K562 (cell line): ENCODE data around the gene STYX. TPM values are rescaled to one million over a fixed set of nuclear protein-coding genes. Genes with fewer than 3 reads are reported as not detected.

Experiments used
- ATAC-seq: fragments of 200-7000 bp; cut with Tn5 transposase; 3 replicates; pipeline ENCODE4 v1.9.1; 2020; ENCODE audit warnings: moderate library complexity
- BruUV-seq: library from RNA; stranded (reverse); fragments of 400-500 nt; replicated peaks from 2 replicates; lab custom pipeline; 2021; lab: Mats Ljungman, UMichigan
- CTCF ChIA-PET: fragments of 300-600 bp; formaldehyde crosslinking; extraction: SDS; loops from one replicate; lab custom pipeline; 2021; ENCODE audit warnings: low intra/inter-chr PET ratio; lab: Yijun Ruan, JAX
- POLR2A ChIA-PET: fragments of 300-600, 350-650 bp; sonication (Branson Sonifier 250); formaldehyde crosslinking; extraction: SDS; loops from one replicate; lab custom pipeline; 2021; ENCODE audit warnings: antibody characterized with exemption, inconsistent platforms; lab: Yijun Ruan, JAX
- DNase-seq, 4 experiments: peaks; one replicate each; pipeline versions ENCODE4 v3.0.0 to v3.0.0-alpha.2; 2011 to 2018; ENCODE audit warnings: low spot score in 3 of 4, mixed read lengths in 3 of 4; ENCODE audit errors: extremely low read depth in 1 of 4
- FAIRE-seq: peaks from 2 replicates; lab custom pipeline; 2011; peaks lifted over from hg19 to GRCh38; lab: Jason Lieb, UNC
- H2AFZ ChIP-seq: 2 replicates; pipeline ENCODE4 v1.6.0; 2011; ENCODE audit warnings: low read depth, low read length, control low read depth, inconsistent platforms
- H3K27ac ChIP-seq: fragments of 200-600 bp; 3 replicates; pipeline ENCODE4 v1.8.0; 2011; ENCODE audit warnings: low read depth, mild to moderate bottlenecking, control low read depth, inconsistent platforms, low read length, moderate library complexity, mixed read lengths; ENCODE audit errors: extremely low read depth
- H3K27me3 ChIP-seq, 2 experiments: fragments of 300-600 bp in 1 of 2; 2 replicates in 1 of 2; 3 replicates in 1 of 2; pipeline versions ENCODE4 v1.6.0 to v1.8.0; 2011; ENCODE audit warnings: inconsistent platforms in 2 of 2, low read length in 2 of 2, mild to moderate bottlenecking in 1 of 2, mixed read lengths in 1 of 2, moderate library complexity in 1 of 2; ENCODE audit not compliant: control insufficient read depth in 2 of 2, insufficient read depth in 2 of 2
- H3K36me3 ChIP-seq: fragments of 300-600 bp; 3 replicates; pipeline ENCODE4 v1.8.0; 2011; ENCODE audit warnings: mild to moderate bottlenecking, low read length, inconsistent platforms; ENCODE audit not compliant: control insufficient read depth, insufficient read depth
- H3K4me1 ChIP-seq, 2 experiments: fragments of 200-600 bp in 1 of 2; replicated peaks in 1 of 2; 2 replicates in 1 of 2; 3 replicates in 1 of 2; pipeline versions ENCODE4 v1.5.1 to v1.8.0; 2011; ENCODE audit warnings: inconsistent platforms in 2 of 2, low read length in 2 of 2, mild to moderate bottlenecking in 1 of 2, mixed read lengths in 1 of 2, moderate library complexity in 1 of 2; ENCODE audit not compliant: control insufficient read depth in 2 of 2, insufficient read depth in 2 of 2
- H3K4me2 ChIP-seq: 2 replicates; pipeline ENCODE4 v1.6.1; 2011; ENCODE audit warnings: low read length, control low read depth, inconsistent platforms, mixed read lengths; ENCODE audit not compliant: insufficient read depth
- H3K4me3 ChIP-seq: fragments of 200-600 bp; sonication (generic), shearing (Covaris generic); 2 replicates; pipeline ENCODE4 v1.5.1; 2016; ENCODE audit warnings: control low read depth, inconsistent platforms
- H3K79me2 ChIP-seq: fragments of 200-600 bp; 3 replicates; pipeline ENCODE4 v1.8.0; 2011; ENCODE audit warnings: low read length, inconsistent platforms; ENCODE audit not compliant: control insufficient read depth, insufficient read depth
- H3K9ac ChIP-seq, 2 experiments: 2 replicates each; pipeline versions ENCODE4 v1.6.0 to v1.6.1; 2011; ENCODE audit warnings: low read depth in 2 of 2, low read length in 2 of 2, control low read depth in 1 of 2, inconsistent platforms in 1 of 2, mild to moderate bottlenecking in 1 of 2, mixed read lengths in 1 of 2; ENCODE audit not compliant: insufficient read depth in 1 of 2
- H3K9me1 ChIP-seq: one replicate; pipeline ENCODE4 v1.6.0; 2011; ENCODE audit warnings: inconsistent platforms, mild to moderate bottlenecking, low read length, moderate library complexity; ENCODE audit not compliant: control insufficient read depth, insufficient read depth
- H3K9me3 ChIP-seq: replicated peaks from 2 replicates; pipeline ENCODE4 v1.5.1; 2011; ENCODE audit warnings: low read depth, low read length, inconsistent platforms; ENCODE audit not compliant: control insufficient read depth, insufficient read depth
- H4K20me1 ChIP-seq: replicated peaks from 2 replicates; pipeline ENCODE4 v1.6.1; 2011; ENCODE audit warnings: low read length, inconsistent platforms, mixed read lengths; ENCODE audit not compliant: control insufficient read depth, insufficient read depth
- FOXA1 ChIP-seq: fragments of 450-650 bp; IDR thresholded peaks from 2 replicates; pipeline ENCODE4 v1.6.1; 2016; ENCODE audit warnings: mild to moderate bottlenecking, borderline replicate concordance
- NCOA2 ChIP-seq, 2 experiments: fragments of 450-650 bp; IDR thresholded peaks; 2 replicates each; pipeline ENCODE4 v1.6.1; 2018; ENCODE audit warnings: mild to moderate bottlenecking in 2 of 2, moderate library complexity in 1 of 2; ENCODE audit not compliant: partially characterized antibody in 2 of 2
- TEAD4 ChIP-seq, 2 experiments: sonication (generic) in 1 of 2; formaldehyde crosslinking in 1 of 2; IDR thresholded peaks; 2 replicates each; pipeline versions ENCODE4 v1.6.1 to v1.8.0; 2012 to 2022; ENCODE audit warnings: borderline replicate concordance in 1 of 2, inconsistent platforms in 1 of 2, low read length in 1 of 2, mild to moderate bottlenecking in 1 of 2, missing genetic modification reagents in 1 of 2
- ZNF766 ChIP-seq: fragments of 200-800 bp; sonication (Bioruptor generic); conservative IDR thresholded peaks from 2 replicates; pipeline ENCODE4 v1.6.1; 2016; ENCODE audit warnings: missing genetic modification characterization, missing compliant biosample characterization
- WGBS: fragments of 100-300 bp; shearing (Covaris generic); methylation state at CpG from one replicate; pipeline ENCODE4 v1.1.6; 2016; ENCODE audit warnings: low coverage, mixed read lengths; ENCODE audit not compliant: insufficient coverage; ENCODE audit errors: missing lambda C conversion rate; 5-methylcytosine and 5-hydroxymethylcytosine counted together
- in situ Hi-C: fragments of 300-500 bp; cut with MboI; formaldehyde crosslinking; loops from 4 replicates; pipeline ENCODE4 v1.15.0; 2018; ENCODE audit warnings: inconsistent platforms, mixed read lengths
- intact Hi-C: fragments of 100-400 bp; cut with micrococcal nuclease; formaldehyde crosslinking; loops from 2 replicates; pipeline ENCODE4 v1.14.2; 2022
- polyA plus RNA-seq, 8 experiments: library from polyadenylated mRNA; depleted of rRNA in 4 of 8; stranded (reverse) in 5 of 8; unstranded in 3 of 8; fragments of >200 nt; fragmentation: Nextera tagmentation in 2 of 8; fragmentation: Illumina TruSeq in 1 of 8; extraction: Ambion mirVana in 2 of 8; extraction: Trizol in 1 of 8; gene quantifications; 2 replicates each; pipeline versions ENCODE4 v1.2.1 to v1.2.3, GENCODE V29; 2011 to 2014; ENCODE audit warnings: inconsistent platforms in 1 of 8, missing spikeins in 1 of 8
- total RNA-seq, 7 experiments: library from RNA; depleted of rRNA in 6 of 7; stranded (reverse); fragments of >200 nt in 6 of 7; fragmentation: Illumina TruSeq in 2 of 7; extraction: Trizol in 2 of 7; gene quantifications; 2 replicates each; pipeline versions ENCODE4 v1.2.1 to v1.2.3, GENCODE V29; 2011 to 2021; ENCODE audit warnings: low replicate concordance in 1 of 7
- TF ChIP-seq, protein P1 (sequence below): fragments of 250-450 bp; sonication (Bioruptor Pico); IDR thresholded peaks from 2 replicates; pipeline ENCODE4 v1.8.0; 2021; ENCODE audit warnings: borderline replicate concordance, mild to moderate bottlenecking, moderate library complexity; ENCODE audit not compliant: poor library complexity, severe bottlenecking

The STYX gene
- total and polyA plus RNA-seq, 9 of the 15 experiments (the other 6 are each of a cell fraction or from before 2014, with no cell fraction given) = 5.0 to 15.4 (median 10.6) TPM

DNA sequence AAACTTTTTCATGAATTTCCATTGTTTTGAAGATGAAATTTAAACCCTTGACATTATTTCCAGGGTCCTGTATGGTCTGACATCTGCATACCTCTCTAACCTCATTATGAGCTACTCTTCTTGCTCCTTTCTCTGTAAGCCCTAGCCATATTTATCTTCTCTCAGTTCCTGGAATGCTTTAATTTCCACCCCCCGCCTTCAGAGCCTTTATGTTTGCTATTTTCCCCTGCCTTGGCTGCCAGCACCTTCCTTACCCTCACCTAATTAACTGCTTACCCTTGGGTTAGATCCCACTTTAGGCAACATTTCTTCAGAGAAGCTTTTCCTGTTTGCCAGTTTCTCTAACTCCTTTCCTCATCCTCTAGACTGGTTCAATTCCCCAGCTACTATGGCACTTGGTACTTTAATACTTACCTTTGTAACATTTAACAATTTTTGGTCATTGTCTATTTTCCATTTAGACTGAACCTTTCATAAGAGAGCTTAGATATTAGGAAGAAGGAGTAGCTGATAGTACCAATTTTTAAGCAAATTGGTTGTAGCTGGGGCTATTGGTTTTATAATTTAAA lies 6.0 kb downstream of the STYX start:
- in situ Hi-C loops = no loop called here
- intact Hi-C loops = no loop called here
- peaks cover 24% of the 10 kb centered on the region; the same call in 1 of the 3 replicates for H3K36me3 ChIP-seq
- 10% methylated on average over 1 of the region's 1 CpG for WGBS
- H3K9me1 ChIP-seq = no peaks in the 10 kb centered on the region
- peaks cover 8 to 14% of the 10 kb centered on the region in 2 experiments; a peak in 4 of 5 replicates for H3K4me1 ChIP-seq
- no peaks in the 10 kb centered on the region for H4K20me1 ChIP-seq
- DNase-seq = peak in 2 of 4 experiments; percentile 18 to 41
- TF ChIP-seq, protein P1, sequence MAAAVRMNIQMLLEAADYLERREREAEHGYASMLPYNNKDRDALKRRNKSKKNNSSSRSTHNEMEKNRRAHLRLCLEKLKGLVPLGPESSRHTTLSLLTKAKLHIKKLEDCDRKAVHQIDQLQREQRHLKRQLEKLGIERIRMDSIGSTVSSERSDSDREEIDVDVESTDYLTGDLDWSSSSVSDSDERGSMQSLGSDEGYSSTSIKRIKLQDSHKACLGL = no peak
- TF ChIP-seq NCOA2 (IDR thresholded peaks at IDR 0.05; ENCODE audit: partially characterized antibody in 2 of 2) = no peak
- no peak for TF ChIP-seq FOXA1
- TF ChIP-seq TEAD4 (IDR thresholded peaks at IDR 0.05; ENCODE audit: low read length) = no peak
- no peak for TF ChIP-seq TEAD4 (CRISPR knock-in tag; IDR thresholded peaks at IDR 0.05; ENCODE audit: borderline replicate concordance)
- no peak for TF ChIP-seq ZNF766 (CRISPR knock-in tag)
- H3K27ac ChIP-seq = peak overlapping the region; percentile 62
- H3K9me3 ChIP-seq = no peaks in the 10 kb centered on the region
- POLR2A ChIA-PET = interaction anchor here (0.8 to 1.5 kb wide), 3 partner anchors 8 to 47 kb away, joined by 3 to 4 read pairs (median 3); no protein-coding TSS in a partner anchor
- CTCF ChIA-PET = no interaction called here
- peak overlapping the region in 1 of 2 experiments; percentile 43; a peak in 2 of 4 replicates for H3K9ac ChIP-seq
- H3K4me2 ChIP-seq = peak overlapping the region; percentile 20; the same call in 1 of the 2 replicates
- FAIRE-seq = peak; percentile 51
- no peak overlapping the region for H2AFZ ChIP-seq
- no peaks in the 10 kb centered on the region for H3K27me3 ChIP-seq
- ATAC-seq = peak; percentile 65
- no peak overlapping the region for H3K4me3 ChIP-seq
- peaks cover 86% of the 10 kb centered on the region for H3K79me2 ChIP-seq
- BruUV-seq = no TSS peak
